GM21576 (cell line): ENCODE results near the gene PHACTR1.

Experiments used
- ATAC-seq: cut with Tn5 transposase; IDR thresholded peaks from one replicate; pipeline ENCODE4 v1.9.1; 2021; ENCODE audit warnings: mild to moderate bottlenecking, moderate library complexity; ENCODE audit not compliant: unreplicated experiment

Gene PHACTR1

DNA sequence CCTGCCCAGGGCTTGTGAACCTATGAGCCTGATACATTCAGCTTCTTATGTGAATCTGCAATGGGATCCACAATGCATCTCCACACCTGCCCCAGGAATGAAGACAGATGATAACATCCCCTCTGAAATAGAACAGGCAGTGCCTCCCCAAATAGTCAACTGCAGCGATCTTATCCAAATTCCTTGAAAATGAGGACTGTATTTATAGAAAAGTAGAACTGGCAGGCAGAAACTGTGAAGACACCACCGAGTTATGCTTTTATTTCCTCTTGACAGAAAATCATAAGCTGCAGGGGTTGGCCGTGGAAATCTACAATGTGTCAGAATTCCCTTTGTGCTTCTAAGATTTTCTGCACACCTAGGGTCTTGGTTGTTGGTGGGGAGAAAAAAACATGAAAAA, 341.5 kb downstream of the PHACTR1 start:
- no peak for ATAC-seq

DNA sequence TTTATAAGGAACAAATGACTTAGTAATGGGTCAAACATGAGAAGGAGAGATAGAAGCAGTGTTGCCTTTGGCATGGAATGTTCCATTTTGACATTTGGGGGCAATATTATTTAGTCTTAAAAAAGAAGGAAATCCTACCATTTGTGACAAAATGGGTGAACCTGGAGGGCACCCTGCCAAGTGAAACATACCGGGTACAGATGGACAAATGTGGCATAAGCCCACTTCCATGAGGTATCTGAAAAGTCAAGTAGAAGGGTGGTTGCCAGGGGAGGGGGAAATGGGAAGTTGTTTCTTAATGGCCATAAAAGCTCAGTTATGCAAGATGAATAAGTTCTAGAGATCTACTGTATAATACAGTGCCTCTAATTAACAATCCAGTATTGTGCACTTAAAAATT, 342.5 kb downstream of the PHACTR1 start:
- no peak for ATAC-seq

DNA sequence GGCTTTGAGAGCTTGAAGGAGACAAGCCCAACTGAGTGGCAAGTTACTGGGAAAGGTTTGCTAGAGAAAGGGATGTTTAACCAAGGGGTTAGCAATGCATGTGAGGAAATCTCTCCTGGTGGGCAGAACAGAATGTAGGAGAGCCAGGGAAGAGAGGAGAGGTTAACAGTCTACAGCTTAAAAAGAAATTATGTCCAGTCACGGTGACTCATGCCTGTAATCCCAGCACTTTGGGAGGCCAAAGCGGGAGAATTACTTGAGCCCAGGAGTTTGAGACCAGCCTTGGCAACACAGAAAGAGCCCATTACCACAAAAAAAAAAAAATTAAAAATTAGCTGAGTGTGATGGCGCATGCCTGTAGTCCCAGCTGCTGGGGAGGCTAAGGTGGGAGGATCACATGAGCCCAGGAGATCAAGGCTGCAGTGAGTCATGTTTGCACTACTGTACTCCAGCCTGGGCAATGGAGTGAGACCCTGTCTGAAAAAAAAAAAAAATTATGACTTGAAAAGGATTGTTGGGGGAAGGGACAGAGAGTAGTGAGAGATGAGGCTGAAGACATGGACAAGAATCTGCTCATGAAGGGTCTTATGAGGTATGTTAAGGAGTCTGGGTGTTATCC, 346.8 kb downstream of the PHACTR1 start:
- no peak for ATAC-seq

DNA sequence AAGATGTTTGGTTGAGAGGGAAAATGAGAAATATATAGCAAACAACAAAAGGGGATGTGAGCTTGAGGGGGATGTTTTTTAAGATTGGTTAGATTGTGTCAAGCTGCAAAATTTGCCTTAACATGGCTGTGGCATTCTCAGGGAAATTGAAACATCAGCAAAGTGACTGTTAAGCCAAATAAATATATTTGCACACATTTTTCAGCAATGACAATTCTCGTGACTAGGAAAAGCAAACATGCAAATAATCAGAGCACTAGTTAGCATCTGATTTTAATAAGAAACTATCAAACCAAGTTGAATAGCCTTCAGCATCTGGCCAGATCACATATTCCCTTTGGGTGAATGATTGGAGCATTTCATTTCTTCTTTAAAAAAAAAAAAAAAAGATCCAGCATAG, 349.0 kb downstream of the PHACTR1 start:
- no peak for ATAC-seq

DNA sequence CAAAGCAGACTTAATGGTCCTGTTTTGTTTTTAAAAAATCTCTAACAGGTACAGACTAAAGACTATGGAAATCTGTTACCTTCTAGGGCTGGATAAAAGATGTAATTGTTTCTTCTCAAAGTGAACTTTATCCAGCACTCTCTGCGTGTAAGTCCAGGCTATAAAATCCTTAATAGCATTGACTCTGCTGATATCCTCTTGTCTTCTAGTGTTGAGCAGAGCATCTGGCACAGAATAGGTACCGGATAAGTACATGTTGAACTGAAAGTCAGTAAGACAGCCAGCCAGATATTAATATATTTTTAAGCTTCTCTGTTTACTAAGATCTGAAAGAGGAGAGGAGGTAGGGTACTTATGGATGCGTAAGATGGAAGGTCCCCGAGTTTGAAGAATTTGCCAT, 349.5 kb downstream of the PHACTR1 start:
- no peak for ATAC-seq

DNA sequence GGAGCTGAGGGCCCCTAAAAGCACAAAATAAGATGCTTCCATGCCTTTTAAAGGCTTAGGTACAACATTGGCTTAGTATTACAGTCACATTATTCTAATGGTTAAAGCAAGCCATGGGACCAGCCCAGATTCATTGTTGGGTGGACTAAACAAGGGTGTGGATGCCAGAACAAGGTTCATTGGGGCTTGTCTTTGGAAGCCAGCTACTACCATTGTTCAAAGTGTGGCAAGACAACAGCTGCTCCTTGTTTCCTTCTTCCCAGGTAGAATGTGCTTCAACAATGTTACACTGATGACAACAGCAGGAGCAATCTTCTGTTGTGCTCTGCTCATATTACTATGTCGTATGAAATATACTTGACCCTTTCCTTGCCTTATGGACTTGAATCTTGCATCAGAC, 350.3 kb downstream of the PHACTR1 start:
- ATAC-seq: no peak

DNA sequence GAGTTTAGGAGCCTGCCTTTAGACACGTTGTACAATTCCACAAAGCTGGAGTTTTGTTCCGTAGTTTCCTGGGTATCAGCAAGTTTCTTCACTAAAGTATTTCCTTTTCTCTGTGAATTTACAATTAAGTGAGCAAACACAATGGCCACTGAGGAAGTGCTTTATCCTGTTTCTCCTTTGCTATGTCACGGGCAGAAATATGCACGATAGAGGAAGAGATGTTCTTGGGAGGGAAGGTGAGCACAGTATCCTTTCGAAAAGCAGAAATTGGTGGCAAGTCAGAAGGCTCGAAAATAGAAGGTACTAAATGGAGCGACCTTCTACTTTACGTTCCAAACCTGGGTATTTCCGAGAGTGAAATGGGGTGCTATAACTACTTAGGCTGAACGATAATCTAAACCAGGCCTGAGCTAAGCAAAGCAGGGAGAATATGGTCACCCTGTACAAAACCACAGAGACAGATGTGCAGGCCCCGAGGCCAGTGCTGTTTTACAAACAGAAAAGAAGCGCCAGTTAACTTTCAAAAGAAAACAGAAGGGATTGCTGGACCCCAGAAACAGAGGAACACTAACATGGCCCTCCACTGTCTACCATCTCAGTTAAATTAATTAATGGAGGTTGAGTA, 352.1 kb downstream of the PHACTR1 start:
- ATAC-seq: no peak

DNA sequence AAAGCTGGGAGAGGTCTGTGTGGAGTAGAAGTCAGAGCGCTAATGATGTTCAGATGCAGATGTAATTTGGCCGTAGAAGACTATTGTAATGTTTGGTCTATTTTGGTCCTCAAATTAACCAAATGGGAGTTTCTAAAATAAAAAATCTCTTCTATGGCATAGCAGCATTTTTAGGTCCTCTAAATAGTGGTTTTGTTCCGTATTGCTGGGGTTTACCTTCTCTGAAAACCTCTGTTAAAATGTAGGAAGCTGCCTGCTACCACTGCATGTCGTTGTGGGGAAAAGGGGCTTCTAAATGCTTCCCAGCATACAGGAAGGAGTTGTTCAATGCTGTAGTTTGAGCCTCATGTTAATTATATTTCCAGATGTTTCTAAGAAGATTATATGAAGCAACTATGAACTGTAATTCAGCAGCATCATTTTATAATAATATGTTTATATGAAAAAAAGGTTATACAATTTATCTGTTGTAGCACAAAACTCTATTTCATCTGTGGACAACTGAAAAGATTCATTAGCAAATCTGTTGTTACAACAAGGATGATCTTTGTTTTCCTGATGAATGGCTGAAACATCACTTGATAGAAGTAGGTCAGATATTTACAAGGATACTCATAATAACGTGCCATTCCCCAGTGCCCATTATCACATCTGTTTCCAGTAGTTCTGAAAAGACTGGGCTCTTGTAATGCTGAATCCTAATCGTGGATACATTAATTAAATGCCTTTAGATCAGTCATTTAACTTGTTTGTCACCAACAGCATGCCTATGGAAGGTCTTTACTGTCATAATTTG, 355.2 kb downstream of the PHACTR1 start:
- no peak for ATAC-seq

DNA sequence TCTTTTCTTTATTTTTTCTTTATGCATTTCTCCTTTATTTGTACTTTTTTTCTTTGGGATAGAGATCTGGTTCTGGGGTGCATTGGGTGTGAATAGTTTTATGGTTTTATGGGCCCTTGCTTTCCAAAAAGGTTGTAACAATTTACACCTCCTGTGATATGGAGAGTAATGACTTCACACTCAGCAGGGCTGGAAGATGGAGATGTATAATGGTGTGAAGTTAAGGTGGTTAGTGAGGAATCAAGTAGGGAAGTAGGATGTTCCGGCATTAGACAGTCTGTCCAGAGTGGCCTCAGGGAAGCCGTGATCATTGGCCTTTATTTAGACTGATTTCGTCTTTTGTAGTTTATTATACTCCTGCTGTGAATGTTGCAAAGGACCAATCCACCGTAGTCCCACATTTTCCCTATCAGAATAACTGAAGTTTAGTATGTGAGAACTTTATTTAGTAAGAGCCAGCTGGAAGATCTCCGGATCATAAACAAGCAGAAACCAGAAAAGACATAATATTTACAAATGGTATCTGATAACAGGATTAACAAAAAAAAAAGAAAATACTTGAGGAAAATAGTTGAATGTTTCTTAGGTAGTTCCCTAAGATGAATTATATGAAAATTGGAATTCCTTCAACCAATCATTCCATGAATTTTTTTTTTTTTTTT, 356.2 kb downstream of the PHACTR1 start:
- no peak for ATAC-seq

DNA sequence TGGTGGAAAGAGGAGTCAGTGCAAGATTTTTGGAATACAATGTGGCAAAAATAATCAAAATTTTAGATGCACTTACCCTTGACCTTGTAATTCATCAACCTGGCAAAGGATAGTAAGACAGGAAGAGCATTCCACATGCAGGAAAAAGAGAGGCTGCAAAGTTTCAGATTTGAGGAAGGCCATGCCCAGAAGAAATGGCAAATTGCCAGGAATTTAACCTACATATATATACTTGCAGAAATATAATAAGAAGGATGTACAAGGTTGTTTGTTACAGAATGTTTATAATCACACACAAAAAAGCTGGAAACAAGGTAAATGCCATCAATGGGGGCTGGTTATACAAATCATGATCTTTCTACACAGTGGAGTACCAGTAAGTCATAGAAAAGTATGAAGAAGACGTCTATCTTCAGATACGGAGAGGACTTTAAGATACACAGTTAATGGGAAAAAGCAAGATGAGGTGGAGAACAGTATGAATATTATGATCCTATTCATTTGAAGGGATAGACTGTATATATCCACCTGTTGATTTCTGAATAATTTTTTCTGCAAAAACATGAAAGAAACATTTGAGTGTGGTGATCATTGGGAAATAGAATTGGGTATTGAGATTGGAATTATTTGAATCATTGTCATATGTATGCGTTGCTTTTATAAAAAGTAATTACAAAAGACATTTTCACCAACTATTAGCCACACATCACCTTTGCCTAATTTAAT, 358.0 kb downstream of the PHACTR1 start:
- no peak for ATAC-seq

DNA sequence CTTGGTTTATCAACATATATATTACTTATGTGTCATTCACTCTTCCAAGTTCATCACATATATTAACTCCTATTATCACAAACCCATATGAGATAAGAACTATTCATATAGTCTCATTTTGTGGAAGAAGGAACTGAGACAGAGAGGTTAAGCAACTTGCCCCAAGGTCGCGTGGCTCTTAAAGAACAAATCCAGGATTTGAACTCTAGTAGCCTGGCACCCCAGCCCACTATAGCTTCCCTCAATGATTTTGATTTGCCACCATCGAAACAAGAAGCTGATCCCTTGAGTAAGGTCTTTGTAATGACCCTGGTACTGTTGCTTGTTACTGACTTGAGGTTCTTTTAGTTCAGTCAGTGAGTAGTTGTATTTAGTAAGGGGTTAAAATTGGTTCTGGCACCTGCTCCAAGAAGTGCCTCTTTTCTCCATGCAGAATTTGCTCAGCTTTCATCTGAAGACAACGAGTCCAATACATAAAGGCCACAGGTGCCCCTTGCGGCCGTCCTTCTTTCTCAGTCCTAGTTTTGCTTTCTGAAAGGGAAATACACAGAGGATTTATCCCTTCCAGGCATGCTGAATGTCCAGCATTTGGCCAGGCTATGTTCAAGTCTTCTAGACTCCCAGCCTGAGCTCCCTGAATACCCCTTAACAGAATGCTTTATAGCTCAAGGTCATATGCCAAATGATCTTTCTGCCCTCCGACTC, 358.7 kb downstream of the PHACTR1 start:
- ATAC-seq: no peak

DNA sequence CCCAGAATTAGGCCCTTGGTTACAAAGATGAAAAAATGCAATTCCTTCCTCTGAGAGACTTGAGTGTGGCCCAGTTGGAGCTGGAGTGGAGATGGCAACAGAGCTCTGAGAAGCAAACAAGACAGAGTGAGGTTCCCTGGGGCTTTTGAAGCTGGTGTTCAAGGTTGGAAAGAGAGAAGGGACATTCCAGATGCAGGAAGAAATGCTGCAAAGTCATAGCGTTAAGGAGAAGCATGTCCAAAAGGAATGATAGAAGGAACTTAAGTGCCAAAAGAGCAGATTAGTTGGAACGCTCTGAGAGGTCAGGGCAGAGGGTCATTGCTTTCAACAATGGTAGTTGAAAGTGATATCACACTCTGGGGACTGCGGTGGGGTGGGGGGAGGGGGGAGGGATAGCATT, 360.0 kb downstream of the PHACTR1 start:
- no peak for ATAC-seq

DNA sequence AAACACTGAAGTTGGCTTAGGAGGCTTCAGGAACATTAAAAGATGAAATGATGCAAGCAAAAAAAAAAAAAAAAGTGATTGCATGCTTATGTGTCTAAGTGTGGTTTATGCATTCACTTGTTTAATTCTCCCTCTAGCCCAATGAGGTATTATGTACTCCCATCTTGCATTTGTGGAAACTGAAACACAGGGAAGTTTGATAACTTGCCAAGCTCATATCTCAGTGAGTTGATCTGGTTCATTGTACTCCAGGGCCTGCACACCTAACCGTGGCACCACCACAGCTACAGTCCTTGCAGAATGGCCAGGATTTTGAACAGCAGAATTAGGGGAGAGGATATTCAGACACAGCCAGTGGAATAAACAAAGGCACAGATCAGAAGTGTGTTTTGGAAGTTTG, 360.6 kb downstream of the PHACTR1 start:
- no peak for ATAC-seq

DNA sequence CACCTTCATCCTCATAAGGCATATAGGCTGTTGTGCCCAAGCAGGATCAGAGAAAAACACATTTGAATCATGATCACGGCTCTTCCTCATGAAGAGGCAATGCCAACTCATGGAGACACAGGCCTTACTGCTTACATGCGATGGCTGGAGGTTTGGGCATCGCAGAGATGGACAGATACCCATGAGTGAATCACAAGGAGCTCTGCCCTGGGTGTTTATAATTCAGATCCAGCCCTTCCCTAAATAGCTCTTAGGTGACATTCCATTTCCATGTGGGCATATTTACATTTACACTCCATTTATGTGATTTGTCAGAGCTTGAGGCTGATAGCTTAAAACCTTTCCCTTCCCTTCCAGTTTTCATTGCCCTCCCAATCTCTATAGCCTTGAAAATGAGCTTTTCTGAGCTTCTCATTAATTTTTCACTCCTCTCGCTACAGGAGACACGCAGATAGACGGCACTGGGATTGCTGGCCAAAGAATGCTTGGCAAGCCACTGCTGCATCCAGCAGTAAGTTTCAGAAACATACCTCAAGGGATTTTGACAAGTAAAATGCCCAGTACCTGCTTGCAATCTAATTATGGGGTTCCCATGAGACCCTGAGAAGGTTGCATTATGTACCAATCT, 362.6 kb downstream of the PHACTR1 start:
- ATAC-seq: no peak

DNA sequence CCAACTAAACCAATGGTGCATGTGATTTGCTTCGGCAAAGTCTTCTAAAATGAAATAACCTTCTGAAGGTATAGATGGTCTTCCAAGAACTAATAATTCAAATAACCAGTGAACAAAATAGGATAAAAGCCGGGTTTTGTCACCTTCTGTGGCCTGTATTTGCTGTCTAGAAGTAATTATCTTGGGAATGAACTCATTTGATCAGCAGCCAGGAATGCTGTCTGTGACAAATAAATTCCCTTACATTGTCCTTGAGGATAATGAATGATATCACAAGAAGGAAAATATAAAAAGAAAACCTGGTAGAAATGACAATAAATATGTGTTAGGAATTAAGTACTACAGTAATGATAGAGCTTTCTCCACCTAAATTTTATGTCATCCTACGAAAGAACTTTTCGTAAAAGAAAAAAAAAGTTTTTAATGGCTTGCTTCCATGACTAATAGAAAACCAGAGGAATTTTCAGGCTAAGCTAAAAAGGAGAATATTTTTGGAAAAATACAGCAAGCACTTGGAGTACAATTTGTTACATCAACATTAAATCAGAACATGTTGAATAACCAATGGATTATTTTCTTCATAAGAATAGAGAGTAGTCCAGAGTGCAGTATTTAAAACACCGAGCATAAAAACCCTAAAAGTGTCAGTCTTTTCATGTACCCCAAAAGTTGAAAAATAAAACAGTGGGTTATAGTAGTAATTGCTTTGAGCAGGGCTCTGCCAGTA, 364.1 kb downstream of the PHACTR1 start:
- ATAC-seq: no peak

DNA sequence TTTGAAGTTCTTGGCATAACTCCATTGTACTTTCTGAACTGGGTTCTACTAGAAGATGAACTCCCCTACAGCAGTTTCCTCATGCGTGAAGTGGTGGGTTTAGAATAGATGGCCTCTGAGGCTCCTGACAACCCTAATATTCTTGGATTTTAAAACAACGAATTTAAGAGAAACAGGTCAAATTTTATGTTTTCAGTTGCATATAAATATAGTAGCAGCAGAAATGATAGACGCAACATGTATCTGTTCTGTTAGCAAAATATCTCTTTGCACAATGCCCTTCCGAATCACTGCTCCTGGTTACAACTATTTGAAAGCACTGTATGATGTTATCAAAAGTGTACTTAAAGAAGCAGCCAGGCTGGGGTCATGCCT, 364.6 kb downstream of the PHACTR1 start:
- no peak for ATAC-seq

DNA sequence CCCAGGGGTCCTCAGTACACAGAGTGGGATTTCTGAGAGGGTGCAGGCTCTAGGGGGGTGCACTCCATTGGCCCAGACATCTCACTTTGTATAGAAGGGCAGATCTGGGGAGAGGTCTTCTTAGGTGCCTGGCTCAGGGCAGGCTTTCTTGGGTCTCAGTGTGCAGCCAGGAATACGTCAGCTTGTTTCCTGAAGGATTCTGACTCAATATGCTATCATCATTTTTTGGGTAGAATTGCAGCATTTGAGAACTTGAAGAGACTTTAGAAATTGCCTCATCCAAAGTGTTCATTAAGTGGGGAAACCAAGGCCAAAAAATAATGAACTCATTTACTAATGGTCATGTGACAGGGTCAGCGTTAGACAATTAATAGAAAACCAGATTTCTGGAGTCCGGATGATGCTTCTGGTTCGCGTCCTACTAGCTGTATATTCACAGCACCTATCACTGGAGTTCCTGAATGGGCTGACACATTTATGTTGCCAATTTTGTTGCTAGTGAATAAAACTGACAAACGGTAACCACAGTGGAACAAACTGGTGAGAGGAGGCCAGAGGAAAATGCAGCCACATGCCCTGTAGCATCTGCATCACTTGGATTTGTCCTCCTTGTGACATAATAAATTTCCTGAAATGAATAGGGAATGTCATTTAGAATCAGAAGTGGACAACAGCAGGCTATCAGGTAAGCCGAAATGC, 372.9 kb downstream of the PHACTR1 start:
- no peak for ATAC-seq

DNA sequence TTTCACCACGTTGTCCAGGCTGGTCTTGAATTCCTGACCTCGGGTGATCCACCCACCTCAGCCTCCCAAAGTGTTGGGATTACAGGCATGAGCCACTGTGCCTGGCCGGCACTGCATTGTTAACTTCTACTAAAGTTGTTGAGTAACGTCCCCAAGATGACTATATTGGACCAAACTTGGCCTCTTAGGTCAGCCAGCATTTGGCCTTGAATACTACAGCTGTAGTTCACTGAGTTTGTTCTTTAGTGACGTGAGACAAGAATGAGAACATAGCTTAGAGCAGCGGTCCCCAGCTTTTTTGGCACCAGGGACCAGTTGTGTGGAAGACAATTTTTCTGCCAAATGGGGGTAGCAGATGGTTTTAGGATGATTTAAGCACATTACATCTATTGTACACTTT, 374.6 kb downstream of the PHACTR1 start:
- no peak for ATAC-seq
